HG03103 (cell line): Measurements from ENCODE around the gene ATP2B1.

Source experiments
- ATAC-seq: cut with Tn5 transposase; IDR thresholded peaks from one replicate; pipeline ENCODE4 v1.9.1; 2021; ENCODE audit warnings: low read depth; ENCODE audit not compliant: unreplicated experiment

The ATP2B1 gene

DNA sequence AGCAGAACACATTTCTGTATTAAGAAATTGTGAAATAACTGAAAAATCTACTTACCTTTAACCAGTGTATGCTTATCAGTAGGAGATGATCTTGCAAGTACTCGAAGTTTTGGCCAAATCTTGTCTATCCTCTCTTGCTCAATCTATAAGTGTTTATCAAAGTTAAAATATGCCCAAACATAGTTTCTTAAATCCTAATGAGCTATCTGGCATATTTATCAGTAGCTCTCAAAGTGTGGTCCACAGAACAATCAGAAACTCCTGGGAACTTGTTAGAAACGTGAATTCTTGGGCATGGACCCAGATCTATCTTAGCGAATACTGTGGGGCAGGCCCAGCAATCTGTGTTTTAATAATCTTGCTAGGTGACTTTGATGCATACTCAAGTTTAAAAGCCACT lies 98.3 kb downstream of the ATP2B1 start:
- no peak for ATAC-seq

DNA sequence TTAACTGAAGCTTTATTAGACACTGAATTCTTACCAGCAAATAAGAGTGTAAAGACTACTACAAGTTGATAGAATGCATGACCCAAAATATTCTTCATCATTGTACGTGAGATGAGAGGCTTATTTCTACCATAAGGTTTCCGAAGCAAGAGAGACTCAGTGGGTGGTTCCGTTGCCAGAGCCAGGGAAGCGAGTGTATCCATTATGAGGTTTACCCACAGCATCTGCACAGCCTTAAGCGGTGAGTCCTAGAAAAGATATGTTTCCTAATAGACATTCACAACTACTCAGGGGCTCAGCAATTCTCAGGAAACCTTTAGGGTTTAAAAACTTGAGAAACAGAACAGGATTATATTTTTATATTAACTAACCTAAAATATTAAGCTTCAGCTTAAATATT lies 105.0 kb downstream of the ATP2B1 start:
- no peak for ATAC-seq

DNA sequence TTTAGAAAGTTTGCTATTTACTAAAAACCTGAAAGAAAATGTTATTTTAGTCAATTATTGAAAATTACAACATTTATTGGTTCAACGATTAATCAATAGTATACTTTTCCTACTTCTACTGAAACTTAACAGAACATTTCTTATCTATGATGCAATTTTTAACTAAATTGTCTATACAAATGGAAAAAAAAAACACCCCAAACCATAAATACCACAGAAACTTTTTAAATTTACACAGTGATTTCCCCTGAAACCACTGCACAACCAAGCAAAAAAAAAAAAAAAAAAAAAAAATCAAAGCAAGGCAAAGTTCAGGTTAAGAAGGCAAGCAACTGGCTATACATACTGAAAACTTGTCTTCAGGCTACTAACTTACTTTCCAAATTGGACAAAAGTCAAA lies 110.9 kb downstream of the ATP2B1 start:
- no peak for ATAC-seq

DNA sequence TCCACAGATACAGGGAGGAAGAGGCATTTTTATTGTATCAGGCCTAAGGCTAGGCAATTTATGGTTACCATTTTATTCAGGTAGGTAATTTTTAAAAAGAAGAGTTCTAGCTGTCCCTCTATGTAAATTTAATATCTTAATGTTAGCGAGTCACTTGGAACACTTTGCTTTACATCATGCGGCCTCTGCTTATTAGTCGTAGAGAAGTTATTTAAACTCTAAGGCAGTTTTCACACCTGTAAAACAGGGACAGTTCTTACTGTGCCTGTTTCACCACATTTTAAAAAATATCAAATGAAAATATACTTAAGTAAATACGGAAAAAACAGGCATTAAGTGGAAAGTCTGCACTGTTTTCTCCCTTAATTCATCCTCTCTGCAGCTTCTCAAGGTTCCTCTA lies 111.4 kb downstream of the ATP2B1 start:
- no peak for ATAC-seq

DNA sequence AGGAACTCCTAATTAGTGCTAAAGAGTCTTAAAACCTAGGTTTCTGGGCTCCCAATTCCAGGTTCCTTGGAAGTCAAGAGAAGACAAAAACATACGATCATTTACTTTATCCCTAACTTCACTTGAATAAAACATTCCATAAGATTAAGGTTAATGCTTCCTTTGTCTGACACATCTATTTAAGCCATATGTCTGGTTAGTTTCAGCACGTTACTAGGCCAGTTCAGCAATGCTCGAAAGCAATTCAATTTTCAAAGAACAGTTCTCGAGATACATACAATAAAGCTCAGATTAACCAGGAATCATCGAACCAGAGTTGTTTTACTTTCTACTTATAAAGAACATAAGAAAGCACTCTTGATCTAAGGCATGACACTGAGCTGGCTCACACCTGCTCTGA lies 114.8 kb downstream of the ATP2B1 start:
- ATAC-seq, result no peak

DNA sequence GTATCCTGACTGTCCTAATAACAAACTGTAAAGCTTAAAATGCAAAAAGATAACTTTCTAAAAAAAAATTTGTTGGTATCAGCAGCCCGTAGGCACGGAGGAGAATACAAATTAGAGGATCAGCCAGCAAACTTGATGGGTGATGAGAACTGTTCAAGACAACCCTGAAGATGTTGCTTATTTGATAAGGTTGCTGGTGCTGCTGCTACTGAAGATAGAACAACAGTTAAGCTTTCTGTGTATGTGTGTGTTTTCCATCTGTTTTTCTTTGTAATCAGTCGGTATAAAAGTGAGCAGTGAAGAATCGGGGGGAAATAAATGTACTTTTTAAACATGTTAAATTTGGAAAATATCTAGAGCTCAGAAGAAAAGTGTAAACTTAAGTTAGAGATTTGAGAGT lies 115.4 kb downstream of the ATP2B1 start:
- no peak for ATAC-seq

DNA sequence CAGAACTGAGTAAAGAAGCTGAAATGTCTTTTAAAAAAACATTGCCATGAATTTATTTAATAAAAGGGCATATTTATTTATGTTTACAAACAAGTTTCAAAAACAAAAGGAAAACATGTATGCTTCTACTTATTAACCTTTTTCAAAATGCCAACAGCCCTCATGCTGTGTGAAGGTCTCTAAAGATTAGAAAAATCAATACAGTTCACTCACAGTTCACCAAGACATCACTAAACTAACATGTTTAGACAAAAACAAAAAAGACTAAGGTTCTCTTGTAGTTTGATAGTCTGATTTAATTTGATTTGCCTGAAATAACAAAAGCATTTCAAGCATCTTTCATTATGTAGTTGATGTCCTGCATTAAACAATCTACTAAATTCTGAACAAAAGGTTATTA lies 118.9 kb downstream of the ATP2B1 start:
- ATAC-seq, result no peak

DNA sequence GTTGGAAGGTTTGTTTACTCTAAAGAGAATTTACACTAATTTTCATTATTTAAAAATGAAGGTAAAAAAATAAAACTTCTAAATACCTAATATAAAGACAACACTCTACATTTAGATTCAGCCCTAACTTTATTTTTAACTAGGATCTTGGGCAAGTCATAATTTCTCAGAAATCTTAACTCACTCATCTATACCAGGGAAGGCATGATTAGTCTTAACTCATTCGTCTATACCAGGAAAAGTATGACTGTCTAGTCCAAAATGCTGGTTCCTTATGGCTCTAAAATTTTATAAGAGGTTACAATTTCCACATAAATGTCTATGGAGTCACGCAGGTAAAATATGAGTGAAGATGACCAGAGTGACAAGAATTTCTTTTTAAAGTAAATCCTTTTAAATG lies 130.1 kb downstream of the ATP2B1 start:
- no peak for ATAC-seq

DNA sequence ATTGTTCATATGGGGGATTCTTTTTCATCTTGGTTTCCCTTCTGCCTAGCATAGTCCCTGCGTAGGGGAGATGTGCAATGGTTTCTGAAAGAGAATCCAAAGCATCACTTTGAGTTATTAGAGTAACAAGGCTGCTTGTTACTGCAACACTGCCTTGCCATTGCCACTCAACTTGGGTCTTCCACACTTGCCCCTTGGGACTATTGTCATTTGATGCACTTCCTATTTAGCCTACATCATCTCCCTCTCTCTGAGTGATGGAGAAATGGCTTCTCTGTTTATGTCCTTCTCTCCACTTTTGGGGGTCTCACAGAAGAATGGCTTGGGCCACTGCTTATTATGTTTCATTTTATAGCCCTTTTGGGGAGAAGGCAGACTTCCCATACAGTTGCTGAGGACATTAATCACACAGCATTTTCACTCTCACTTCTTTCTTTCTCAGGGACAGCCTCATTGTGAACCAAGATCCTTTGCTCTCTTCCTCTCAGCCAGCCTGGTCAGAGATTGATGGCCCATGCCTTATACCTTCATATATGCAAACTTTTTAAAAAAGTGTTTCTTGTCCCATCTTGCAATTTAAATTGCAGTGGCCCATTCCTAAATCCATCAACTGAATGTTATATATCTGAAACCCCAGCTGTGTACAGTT lies 131.9 kb downstream of the ATP2B1 start:
- no peak for ATAC-seq

DNA sequence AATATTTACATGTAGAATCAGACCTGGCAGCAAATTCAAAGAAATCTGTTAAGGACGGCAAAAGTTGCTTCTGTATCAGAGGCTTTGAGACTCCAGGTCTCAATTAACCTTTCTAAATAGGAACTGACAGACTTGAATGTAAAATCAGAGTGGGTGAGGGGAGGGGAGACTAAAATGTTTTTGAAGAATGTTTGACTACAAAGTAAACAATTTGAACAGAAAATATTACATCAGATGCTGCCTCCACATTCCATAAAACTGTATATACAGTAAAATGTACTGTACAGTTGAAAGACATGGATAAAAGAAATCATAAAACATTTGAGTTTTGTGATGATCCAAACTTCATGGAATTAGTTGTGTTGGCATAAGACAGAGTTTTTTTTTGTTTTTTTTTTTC lies 133.3 kb downstream of the ATP2B1 start:
- no peak for ATAC-seq

DNA sequence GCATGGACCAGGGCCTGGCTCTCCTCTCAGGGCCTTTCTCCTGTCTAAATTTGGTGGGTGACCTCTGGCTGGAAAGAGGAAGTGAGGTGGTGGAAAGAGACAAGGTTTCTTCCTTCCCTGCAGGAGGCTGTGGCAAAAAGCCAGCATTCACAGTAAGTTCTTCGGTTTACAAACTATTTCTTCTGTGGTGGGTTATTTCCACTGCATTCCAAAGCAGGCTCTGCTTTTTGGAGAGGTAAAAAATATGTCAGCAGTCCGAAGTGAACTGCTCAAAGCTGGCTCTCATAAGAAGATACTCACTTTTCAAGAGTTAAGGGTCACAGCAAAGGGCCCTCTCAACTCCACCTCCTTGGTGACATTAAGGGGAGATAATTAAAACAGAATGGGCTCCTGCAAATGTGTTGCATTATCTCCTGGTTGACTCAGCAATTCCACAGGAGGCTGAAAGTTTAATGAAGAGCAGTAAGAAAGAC lies 133.9 kb downstream of the ATP2B1 start:
- peak; percentile 43 for ATAC-seq

DNA sequence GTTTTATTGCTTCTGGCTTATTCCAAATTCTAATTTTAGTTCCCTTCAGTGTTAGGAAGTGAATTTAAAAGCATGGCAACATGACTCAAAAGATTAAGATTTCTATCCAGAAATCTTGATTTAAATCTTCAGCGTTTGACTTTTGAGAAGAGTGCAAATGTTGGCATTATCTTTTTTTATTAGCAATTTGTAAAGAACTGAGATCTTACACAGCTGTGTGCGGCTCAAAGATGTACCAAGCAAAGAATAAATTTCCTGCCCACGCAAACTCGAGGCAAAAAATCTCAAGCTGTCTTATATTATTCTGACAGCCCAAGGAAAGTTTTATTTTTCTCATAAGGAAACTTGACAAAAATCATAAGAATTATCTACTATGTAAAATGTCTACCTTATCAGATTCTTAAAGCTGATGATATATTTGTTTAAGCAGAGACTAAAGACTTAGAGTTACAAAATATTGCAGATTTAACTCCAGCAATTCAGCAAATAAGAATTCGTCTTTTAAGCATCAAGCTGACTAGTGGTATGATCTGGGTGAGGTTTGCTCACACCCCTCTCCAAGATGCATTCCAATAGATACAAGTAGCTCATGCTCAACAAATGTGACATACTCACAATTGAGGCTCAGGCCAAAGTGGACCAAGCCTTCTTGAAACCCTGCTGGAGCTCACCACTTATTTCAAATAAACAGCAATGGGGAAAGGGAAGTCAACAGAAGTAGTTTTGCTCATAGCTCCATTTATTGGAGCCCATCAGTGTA lies 135.4 kb downstream of the ATP2B1 start:
- ATAC-seq, result no peak

DNA sequence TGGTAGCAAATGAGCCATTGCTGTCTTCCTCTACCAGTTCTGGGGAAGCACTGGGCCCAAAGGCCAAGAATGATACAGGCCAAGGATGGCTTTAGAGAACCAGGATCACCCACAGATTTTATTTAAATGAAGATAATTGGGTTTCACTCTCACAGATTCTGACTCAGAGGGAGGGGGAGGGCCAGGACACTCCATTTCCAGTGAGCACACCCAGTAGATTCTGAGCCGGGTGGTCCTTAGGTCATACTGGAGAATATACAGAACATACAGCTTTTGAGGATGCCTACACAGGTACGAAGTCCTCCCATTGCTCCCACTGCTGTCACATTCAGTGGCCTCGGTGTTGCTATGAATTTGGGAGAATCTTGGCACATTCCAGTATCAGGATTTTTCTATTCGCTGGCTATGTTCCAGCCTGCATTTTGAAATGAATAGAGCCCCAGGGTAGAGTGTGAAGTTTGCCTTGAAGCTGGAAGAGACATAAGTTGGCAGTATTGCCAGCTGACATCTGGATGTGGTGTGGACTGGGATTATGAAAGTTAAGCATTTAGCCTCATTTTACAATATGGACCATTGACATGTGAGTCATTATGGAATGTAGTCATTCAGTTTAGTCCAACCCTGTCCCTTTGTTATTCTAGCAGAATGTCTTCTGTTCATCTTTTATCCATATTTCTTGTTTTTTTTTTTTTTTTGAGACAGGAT lies 137.0 kb downstream of the ATP2B1 start:
- no peak for ATAC-seq

DNA sequence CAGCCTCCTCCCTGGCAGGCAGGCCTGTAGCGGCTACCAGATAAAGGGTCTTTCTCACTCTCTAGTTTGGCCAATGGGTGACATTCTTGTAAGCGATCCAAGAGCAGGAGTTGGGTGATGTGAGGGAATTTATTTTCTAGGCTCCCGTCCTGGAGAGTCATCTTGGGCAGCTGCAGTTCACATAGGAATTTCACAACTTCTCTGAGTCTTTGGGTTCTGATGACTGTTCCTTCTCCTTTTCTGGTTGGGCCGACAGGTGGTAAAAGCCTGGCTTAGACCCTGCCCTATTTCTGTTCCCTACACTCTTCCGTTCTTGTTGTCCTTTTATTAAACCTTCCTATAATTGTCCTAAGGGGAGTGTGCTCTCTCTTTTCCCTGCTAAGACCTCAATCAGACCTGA lies 140.2 kb downstream of the ATP2B1 start:
- no peak for ATAC-seq

DNA sequence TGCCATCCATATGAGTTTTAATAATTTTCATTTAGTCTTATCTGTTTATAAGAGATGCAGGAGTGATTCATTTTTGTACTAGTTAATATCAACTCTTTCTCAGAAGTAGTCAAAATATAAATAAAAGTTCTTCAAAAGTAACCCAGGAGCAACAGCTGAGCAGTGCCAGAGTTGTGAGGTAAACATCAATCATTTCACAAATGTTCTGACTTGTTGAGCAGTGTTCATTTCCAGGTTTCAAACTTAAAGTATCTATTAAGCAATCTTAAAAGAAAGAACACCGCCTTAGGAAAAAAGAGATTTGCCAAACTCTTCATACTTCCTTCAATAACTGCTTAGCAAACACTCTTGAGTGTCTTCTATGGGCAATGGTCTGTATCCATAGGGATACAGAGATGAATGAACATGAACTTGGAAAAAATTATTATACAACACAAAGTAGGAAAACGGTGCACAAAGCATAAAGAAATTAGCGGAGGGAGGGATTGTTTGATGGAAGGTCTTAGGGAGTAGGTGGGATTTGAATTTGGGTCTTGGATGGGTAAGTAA lies 140.9 kb downstream of the ATP2B1 start:
- ATAC-seq, result no peak

DNA sequence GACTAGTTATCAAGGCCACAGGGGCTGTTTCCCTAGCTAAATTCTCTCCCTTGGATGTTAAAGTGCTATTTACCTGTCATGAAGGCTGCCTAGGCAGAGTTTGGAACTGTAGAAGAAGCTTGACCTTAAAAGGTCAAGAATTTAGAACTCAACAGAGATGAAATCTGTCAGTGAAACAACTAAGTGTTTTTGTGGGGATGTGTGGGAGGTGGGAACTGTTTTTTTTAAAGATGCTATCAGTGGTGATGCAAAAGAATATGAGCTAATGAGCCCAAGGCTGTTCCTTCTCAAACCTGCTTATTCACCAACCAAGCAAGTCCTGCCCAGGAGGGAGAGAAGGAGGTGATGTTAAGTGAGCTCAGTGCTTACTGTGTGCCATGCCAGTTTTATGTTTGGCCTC lies 142.0 kb downstream of the ATP2B1 start:
- ATAC-seq, result no peak

DNA sequence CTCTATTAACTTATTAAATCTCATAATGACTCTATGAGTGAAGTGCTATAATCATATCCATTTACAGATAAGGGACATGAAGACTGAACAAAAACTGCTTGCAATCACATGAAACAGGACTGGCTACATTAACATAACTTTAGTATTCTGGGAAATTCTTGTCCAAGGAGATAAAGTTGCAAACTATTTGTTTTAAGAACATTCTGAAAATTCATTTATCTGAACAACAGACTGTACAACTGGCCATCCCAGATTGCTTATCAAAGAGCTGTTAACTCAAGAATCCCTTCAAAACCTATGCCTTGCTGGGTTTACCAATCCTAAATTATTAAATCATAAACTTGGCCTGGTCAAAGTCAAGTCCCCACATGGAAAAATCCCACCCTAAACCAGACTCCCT lies 143.6 kb downstream of the ATP2B1 start:
- no peak for ATAC-seq

DNA sequence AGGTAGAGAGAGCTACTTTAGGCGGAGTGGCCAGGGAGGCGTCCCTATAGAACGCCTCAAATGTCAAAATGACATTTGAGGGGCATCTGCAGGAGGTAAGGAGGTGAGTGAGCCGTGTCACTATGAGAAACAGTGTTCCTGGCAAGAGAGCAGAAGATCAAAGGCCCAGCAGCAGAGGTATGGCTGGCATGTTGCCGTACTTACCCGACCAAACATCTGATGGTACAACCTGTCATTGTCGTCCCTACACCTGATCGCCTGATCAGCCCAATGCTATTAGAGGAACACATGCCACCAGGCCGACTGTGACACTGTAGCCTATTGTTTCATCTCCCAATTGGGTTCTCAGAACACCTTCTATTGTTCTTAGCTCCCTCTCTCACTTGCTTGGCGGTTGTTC lies 148.9 kb downstream of the ATP2B1 start:
- ATAC-seq, result no peak

DNA sequence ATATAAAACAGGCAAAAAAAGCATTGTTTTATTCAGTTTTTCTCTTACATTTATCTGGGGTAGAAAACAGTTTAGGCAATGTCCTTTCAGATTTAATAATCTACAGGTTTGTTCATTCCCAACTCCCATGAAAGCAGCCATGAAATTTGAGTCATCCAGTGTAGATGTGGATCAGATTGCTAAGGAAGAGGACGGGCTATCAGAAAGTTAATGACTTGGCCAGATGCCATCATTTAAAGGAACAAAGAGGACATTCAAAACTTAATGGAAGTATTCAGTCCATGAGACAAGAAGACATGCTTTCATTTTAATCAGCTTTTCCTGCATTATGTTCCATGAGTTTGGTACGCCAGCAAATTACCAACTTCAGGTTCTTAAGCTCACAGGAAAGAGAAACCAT lies 151.7 kb downstream of the ATP2B1 start:
- ATAC-seq, result no peak

DNA sequence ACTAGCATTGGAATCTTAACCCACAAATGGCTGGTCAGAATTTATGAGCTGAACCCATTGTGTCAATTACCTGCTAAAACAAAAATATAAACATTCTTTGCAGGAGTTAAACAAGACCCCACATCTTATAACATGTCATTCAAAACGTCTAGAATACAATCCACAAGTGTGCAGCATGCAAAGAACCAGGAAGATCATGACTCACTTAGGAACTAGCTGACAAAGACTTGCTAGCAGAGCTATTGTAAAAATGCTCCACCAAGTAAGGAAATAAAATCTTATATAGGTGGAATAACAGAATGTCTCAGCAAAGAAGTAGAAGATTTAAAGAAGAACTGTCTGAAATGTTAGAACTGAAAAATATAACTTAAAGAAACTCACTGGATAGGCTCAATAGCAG lies 156.3 kb downstream of the ATP2B1 start:
- ATAC-seq, result no peak

DNA sequence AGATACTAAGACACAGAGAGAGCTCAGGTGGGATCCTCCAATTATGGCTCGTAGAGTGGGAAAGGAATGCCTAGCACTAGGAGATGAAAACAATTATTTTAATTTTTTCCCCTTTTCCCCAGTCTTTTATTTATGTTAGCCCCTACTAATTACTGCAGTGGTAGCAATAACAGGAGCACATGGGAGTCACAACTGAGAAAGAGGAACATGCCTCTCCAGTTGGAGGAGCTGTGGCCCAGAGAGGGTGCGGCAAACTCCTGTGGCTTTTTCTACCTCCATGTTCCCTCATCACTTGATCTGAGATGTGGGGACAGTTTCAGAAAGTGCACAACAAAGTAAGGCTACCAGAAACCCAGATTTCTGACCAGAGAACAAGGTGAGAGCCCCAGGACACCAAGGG lies 156.9 kb downstream of the ATP2B1 start:
- no peak for ATAC-seq
